Keratinocyte (primary cell): ENCODE measurements around the gene INPP5A. TPM values are rescaled to one million over a fixed set of nuclear protein-coding genes. Genes with fewer than 3 reads are reported as not detected.

Experiments
- DNase-seq: peaks from one replicate; pipeline ENCODE4 v3.0.0-alpha.2; 2011; ENCODE audit warnings: low read depth, missing footprints, low spot score
- FAIRE-seq: peaks from 2 replicates; lab custom pipeline; 2011; peaks lifted over from hg19 to GRCh38; lab: Jason Lieb, UNC
- H2AFZ ChIP-seq: 2 replicates; pipeline ENCODE4 v1.6.0; 2012; ENCODE audit warnings: low read length, control low read depth, inconsistent platforms; ENCODE audit not compliant: control insufficient read depth
- H3K27ac ChIP-seq: 2 replicates; pipeline ENCODE4 v1.5.1; 2011; ENCODE audit warnings: low read length; ENCODE audit not compliant: control insufficient read depth, insufficient read depth
- H3K27me3 ChIP-seq: 3 replicates; pipeline ENCODE4 v1.6.0; 2011; ENCODE audit warnings: low read length; ENCODE audit not compliant: control insufficient read depth, insufficient read depth; ENCODE audit errors: extremely low read depth
- H3K36me3 ChIP-seq, 2 experiments: 2 replicates in 1 of 2; 3 replicates in 1 of 2; pipeline ENCODE4 v1.5.1; 2011; ENCODE audit warnings: low read length in 2 of 2, mild to moderate bottlenecking in 1 of 2; ENCODE audit not compliant: control insufficient read depth in 2 of 2, insufficient read depth in 2 of 2; ENCODE audit errors: extremely low read depth in 1 of 2
- H3K4me1 ChIP-seq: 3 replicates; pipeline ENCODE4 v1.5.1; 2011; ENCODE audit warnings: low read length; ENCODE audit not compliant: control insufficient read depth, insufficient read depth; ENCODE audit errors: extremely low read depth
- H3K4me2 ChIP-seq: 3 replicates; pipeline ENCODE4 v1.6.0; 2011; ENCODE audit warnings: low read depth, low read length; ENCODE audit not compliant: control insufficient read depth, insufficient read depth; ENCODE audit errors: extremely low read depth
- H3K4me3 ChIP-seq, 3 experiments: fragments of 200-600 bp in 1 of 3; sonication (generic) in 1 of 3; 2 replicates in 2 of 3; 3 replicates in 1 of 3; pipeline ENCODE4 v1.5.1; 2011 to 2016; ENCODE audit warnings: low read length in 3 of 3, mild to moderate bottlenecking in 3 of 3, control low read depth in 2 of 3, inconsistent platforms in 1 of 3, low read depth in 1 of 3, mixed read lengths in 1 of 3, mixed run types in 1 of 3, moderate library complexity in 1 of 3; ENCODE audit not compliant: control insufficient read depth in 2 of 3, insufficient read depth in 2 of 3; ENCODE audit errors: extremely low read depth in 1 of 3
- H3K79me2 ChIP-seq: 2 replicates; pipeline ENCODE4 v1.6.0; 2012; ENCODE audit warnings: low read length; ENCODE audit not compliant: control insufficient read depth, insufficient read depth
- H3K9ac ChIP-seq: 3 replicates; pipeline ENCODE4 v1.6.0; 2011; ENCODE audit warnings: low read length; ENCODE audit not compliant: control insufficient read depth, insufficient read depth; ENCODE audit errors: extremely low read depth
- H3K9me1 ChIP-seq: 3 replicates; pipeline ENCODE4 v1.6.0; 2011; ENCODE audit warnings: low read length; ENCODE audit not compliant: control insufficient read depth, insufficient read depth; ENCODE audit errors: extremely low read depth
- H3K9me3 ChIP-seq: 2 replicates; pipeline ENCODE4 v1.5.1; 2012; ENCODE audit warnings: low read depth, low read length; ENCODE audit not compliant: control insufficient read depth
- H4K20me1 ChIP-seq: 3 replicates; pipeline ENCODE4 v1.6.0; 2011; ENCODE audit warnings: low read length; ENCODE audit not compliant: control insufficient read depth, insufficient read depth; ENCODE audit errors: extremely low read depth
- CTCF ChIP-seq, 3 experiments: IDR thresholded peaks in 1 of 3; conservative IDR thresholded peaks in 1 of 3; optimal IDR thresholded peaks in 1 of 3; 2 replicates in 2 of 3; 3 replicates in 1 of 3; pipeline versions ENCODE3 to v1.5.1; 2011; ENCODE audit warnings: low read length in 3 of 3, mild to moderate bottlenecking in 3 of 3, moderate library complexity in 2 of 3, control low read depth in 1 of 3, inconsistent platforms in 1 of 3; ENCODE audit not compliant: insufficient read depth in 2 of 3; ENCODE audit errors: extremely low read depth in 1 of 3
- EZH2 ChIP-seq: IDR thresholded peaks from one replicate; pipeline ENCODE4 v1.6.1; 2012; ENCODE audit warnings: inconsistent platforms, mild to moderate bottlenecking, low read length, moderate library complexity
- dilution Hi-C: fragments of 300-500 bp; cut with MboI; formaldehyde crosslinking; loops from one replicate; pipeline ENCODE4 v1.7.0; 2020; ENCODE audit warnings: low sequenced_read_pairs; ENCODE audit not compliant: extremely low pct_ligation_motif_present
- polyA plus RNA-seq, 5 experiments: library from polyadenylated mRNA; depleted of rRNA in 3 of 5; stranded (reverse) in 3 of 5; stranded (forward) in 1 of 5; unstranded in 1 of 5; fragments of >200 nt; gene quantifications; 1 replicate in 1 of 5; 2 replicates in 3 of 5; 3 replicates in 1 of 5; pipeline versions ENCODE4 v1.2.1 to v1.2.3, GENCODE V29; 2011 to 2012; ENCODE audit warnings: missing spikeins in 2 of 5, low read depth in 1 of 5, low replicate concordance in 1 of 5

INPP5A gene
- polyA plus RNA-seq, 1 donor (not counting 4 experiments of a cell fraction or from before 2014, with no cell fraction given) = 11.2 TPM

- no peaks in the 10 kb centered on the region for H3K27me3 ChIP-seq
- no peaks in the 10 kb centered on the region for H3K9me3 ChIP-seq
- no peak for FAIRE-seq
- H2AFZ ChIP-seq = no peak overlapping the region
- no peak overlapping the region for H3K4me3 ChIP-seq
- H3K79me2 ChIP-seq = no peaks in the 10 kb centered on the region
- H3K27ac ChIP-seq = no peak overlapping the region
- no peaks in the 10 kb centered on the region for H4K20me1 ChIP-seq
- no peaks in the 10 kb centered on the region for H3K36me3 ChIP-seq
- DNase-seq = no peak
- H3K4me1 ChIP-seq = no peaks in the 10 kb centered on the region
- no peak overlapping the region for H3K4me2 ChIP-seq
- TF ChIP-seq CTCF (optimal IDR thresholded peaks at IDR 0.05 in 1 of 3, IDR thresholded peaks at IDR 0.05 in 1 of 3, conservative IDR thresholded peaks at IDR 0.05 in 1 of 3; ENCODE audit: extremely low read depth in 1 of 3, insufficient read depth in 2 of 3, low read length in 3 of 3) = no peak
- no peak for TF ChIP-seq EZH2
- no peak overlapping the region for H3K9ac ChIP-seq
- dilution Hi-C loops = no loop called here
- no peaks in the 10 kb centered on the region for H3K9me1 ChIP-seq
Measured at GRCh38 chr10:132738454-132739224, 201.1 kb downstream of the INPP5A start.

GRCh38 chr10:132739225-132739613 is 201.6 kb downstream of the INPP5A start:
- H4K20me1 ChIP-seq = no peaks in the 10 kb centered on the region
- H3K9me1 ChIP-seq = no peaks in the 10 kb centered on the region
- H3K9me3 ChIP-seq = no peaks in the 10 kb centered on the region
- FAIRE-seq (no peak), DNase-seq (no peak)
- no peak overlapping the region for H2AFZ ChIP-seq
- no peak for TF ChIP-seq EZH2
- no peak for TF ChIP-seq CTCF (optimal IDR thresholded peaks at IDR 0.05 in 1 of 3, IDR thresholded peaks at IDR 0.05 in 1 of 3, conservative IDR thresholded peaks at IDR 0.05 in 1 of 3; ENCODE audit: extremely low read depth in 1 of 3, insufficient read depth in 2 of 3, low read length in 3 of 3)
- no peaks in the 10 kb centered on the region for H3K4me1 ChIP-seq
- H3K27ac ChIP-seq = no peak overlapping the region
- no peak overlapping the region for H3K4me3 ChIP-seq
- no peaks in the 10 kb centered on the region for H3K36me3 ChIP-seq
- dilution Hi-C loops = no loop called here
- H3K9ac ChIP-seq = no peak overlapping the region
- H3K4me2 ChIP-seq = no peak overlapping the region
- no peaks in the 10 kb centered on the region for H3K27me3 ChIP-seq
- H3K79me2 ChIP-seq = no peaks in the 10 kb centered on the region
